ENCODE measurements around the gene UBE2C. TPM values are rescaled to one million over a fixed set of nuclear protein-coding genes. Genes with fewer than 3 reads are reported as not detected.
A peak's percentile ranks its signal among the peaks of the same experiment; 100 is the strongest.
"Not testable (repeated sequence)": the region's sequence is repeated elsewhere in the genome, so short reads cannot be mapped to it uniquely, and the experiment has no call there.

Gene UBE2C
- total and polyA plus RNA-seq, 5 experiments from 2014 or later, result 0.44 TPM; not detected in 4

DNA sequence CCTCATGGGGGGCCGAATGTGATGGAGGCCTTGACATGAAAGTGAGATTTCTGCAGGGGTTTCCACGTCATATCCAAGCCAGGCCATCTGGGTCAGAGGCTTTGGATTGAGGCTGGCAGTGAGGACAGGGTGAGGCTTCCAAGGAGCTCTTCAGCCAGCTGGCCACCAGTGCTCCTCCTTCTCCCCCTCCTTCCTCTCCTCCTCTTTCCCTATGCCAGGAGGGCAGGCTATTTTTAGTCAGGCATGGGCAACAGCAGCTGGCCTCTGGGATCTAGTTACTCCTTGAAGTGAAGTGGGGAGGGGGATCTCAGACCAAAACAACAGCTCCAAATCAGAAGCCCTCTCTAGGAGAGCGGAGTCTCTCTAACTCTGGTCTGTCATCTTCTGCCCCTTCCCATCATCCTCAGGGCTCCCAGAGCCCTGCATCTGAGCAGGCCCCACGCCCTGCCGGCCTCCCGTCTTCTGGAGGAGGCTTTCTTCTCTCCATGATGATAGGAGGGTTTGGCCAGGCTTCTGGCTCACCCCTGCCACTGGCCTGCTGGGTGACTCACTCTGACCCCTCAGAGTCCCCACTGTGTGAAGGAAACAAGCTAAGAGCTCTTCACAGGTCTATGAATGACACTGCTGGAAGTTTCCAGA, 14.1 kb downstream of the UBE2C start:
- Mint-ChIP-seq H3K27ac (no peak overlapping the region), H3K27me3 (peaks cover 9 to 34% (median 22%) of the 10 kb centered on the region in 5 donors), H3K4me1 (peaks cover 11 to 27% (median 19%) of the 10 kb centered on the region in 4 donors), H3K36me3 (no peaks in the 10 kb centered on the region), H3K4me3 (no peak overlapping the region), H3K9me3 (no peaks in the 10 kb centered on the region)
- no peak for ATAC-seq
- no peak for DNase-seq
- POLR2A ChIA-PET, result interaction anchor here (1.4 kb wide), 1 partner anchor 108 kb away, joined by 5 read pairs; the partner anchor contains the start of gene PCIF1

- no peak within 1 kb of the TSS for H3K27ac Mint-ChIP-seq
- peaks cover 11 to 24% (median 19%) of the 10 kb centered on the region in 4 donors for H3K4me1 Mint-ChIP-seq
- H3K27me3 Mint-ChIP-seq, result peaks cover 6 to 28% (median 19%) of the 10 kb centered on the region in 5 donors
- H3K4me3 Mint-ChIP-seq, result no peak within 1 kb of the TSS
- POLR2A ChIA-PET, result no interaction called here
- no peaks in the 10 kb centered on the region for H3K36me3 Mint-ChIP-seq
- no peak for ATAC-seq
- H3K9me3 Mint-ChIP-seq, result no peaks in the 10 kb centered on the region
- no peak for DNase-seq
These were observed 14.7 kb downstream of the UBE2C start, which contains the start of gene TNNC2 for GRCh38 chr20:45827030-45827652. TSS of gene TNNC2 (minus strand) at chr20:45827312. CDS start at chr20:45827248, 64 bp downstream.

DNA sequence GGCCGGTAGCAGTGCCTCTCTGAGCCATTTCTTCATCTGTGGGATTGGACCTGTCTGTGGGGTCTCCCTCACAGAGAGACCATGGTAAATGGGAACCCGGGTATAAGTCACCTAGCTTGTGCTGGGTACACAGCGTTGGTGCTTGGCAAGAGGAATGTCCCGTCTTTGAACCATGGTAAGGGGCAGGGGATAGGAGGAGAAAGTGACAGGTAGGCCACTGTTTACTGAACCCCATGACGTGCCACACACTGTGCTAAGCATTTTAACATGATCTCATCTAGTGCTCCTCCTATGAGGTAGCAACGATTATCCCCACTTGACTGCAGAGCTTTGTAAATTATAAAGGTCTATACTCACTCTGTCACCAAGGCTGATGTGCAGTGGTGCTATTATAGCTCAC, 15.3 kb downstream of the UBE2C start:
- ATAC-seq, result no peak

DNA sequence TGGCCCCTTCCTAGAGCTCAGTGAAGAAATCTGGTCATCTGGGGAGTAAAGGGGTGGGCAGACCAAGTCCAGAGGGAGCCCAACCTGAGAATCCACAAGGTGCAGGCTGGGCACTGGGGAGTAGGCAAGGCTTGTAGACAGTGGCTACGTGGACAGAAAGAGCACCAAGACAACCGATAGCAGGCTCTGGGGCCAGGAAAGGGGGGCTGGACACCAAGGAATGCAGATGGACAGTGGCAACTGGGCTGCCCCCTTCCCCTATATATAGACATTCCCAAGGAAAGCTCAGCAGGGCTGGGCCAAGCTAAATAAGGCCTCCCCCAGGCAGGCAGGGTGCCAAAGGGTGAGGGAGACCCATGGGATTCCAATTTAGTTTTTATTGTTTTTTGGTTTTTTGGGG, 16.1 kb downstream of the UBE2C start:
- peaks cover 11 to 23% (median 19%) of the 10 kb centered on the region in 4 donors for H3K4me1 Mint-ChIP-seq
- ATAC-seq (no peak), DNase-seq (no peak)
- H3K9me3 Mint-ChIP-seq, result no peaks in the 10 kb centered on the region
- H3K4me3 Mint-ChIP-seq, result no peak overlapping the region
- no peaks in the 10 kb centered on the region for H3K36me3 Mint-ChIP-seq
- no peak overlapping the region for H3K27ac Mint-ChIP-seq
- POLR2A ChIA-PET, result interaction anchor here (0.7 to 0.8 kb wide), 2 partner anchors 8 to 12 kb away, joined by 3 to 5 read pairs; no protein-coding TSS in a partner anchor
- peaks cover 3 to 16% (median 13%) of the 10 kb centered on the region in 5 donors for H3K27me3 Mint-ChIP-seq

More for the DNA sequence above, 15.3 kb downstream of the UBE2C start:
- DNase-seq, result no peak
- no peak overlapping the region for H3K27ac Mint-ChIP-seq
- H3K27me3 Mint-ChIP-seq, result peaks cover 4 to 22% (median 15%) of the 10 kb centered on the region in 5 donors
- no peaks in the 10 kb centered on the region for H3K9me3 Mint-ChIP-seq
- no peaks in the 10 kb centered on the region for H3K36me3 Mint-ChIP-seq
- no peak overlapping the region for H3K4me3 Mint-ChIP-seq
- POLR2A ChIA-PET, result interaction anchor here (0.8 kb wide), 1 partner anchor 11 kb away, joined by 5 read pairs; no protein-coding TSS in a partner anchor
- H3K4me1 Mint-ChIP-seq, result peaks cover 9 to 19% (median 16%) of the 10 kb centered on the region in 4 donors

- POLR2A ChIA-PET, result interaction anchor here (0.6 kb wide), 1 partner anchor 715 kb away, joined by 3 read pairs; no protein-coding TSS in a partner anchor
These were observed 17.2 kb downstream of the UBE2C start for GRCh38 chr20:45829673-45830106.

GRCh38 chr20:45832619-45833018, 20.2 kb downstream of the UBE2C start:
- Mint-ChIP-seq H3K4me1 (peaks cover 3 to 18% (median 14%) of the 10 kb centered on the region in 4 donors), H3K27ac (peak overlapping the region in 4 of 10 donors; percentile 47 to 91 (median 62))

More at GRCh38 chr20:45829673-45830106, 17.2 kb downstream of the UBE2C start:
- H3K27me3 Mint-ChIP-seq, H3K4me3 Mint-ChIP-seq, H3K27ac Mint-ChIP-seq, ATAC-seq, DNase-seq, H3K9me3 Mint-ChIP-seq, H3K36me3 Mint-ChIP-seq: not testable (repeated sequence)
- peaks cover 3 to 17% (median 12%) of the 10 kb centered on the region in 4 donors for H3K4me1 Mint-ChIP-seq

DNA sequence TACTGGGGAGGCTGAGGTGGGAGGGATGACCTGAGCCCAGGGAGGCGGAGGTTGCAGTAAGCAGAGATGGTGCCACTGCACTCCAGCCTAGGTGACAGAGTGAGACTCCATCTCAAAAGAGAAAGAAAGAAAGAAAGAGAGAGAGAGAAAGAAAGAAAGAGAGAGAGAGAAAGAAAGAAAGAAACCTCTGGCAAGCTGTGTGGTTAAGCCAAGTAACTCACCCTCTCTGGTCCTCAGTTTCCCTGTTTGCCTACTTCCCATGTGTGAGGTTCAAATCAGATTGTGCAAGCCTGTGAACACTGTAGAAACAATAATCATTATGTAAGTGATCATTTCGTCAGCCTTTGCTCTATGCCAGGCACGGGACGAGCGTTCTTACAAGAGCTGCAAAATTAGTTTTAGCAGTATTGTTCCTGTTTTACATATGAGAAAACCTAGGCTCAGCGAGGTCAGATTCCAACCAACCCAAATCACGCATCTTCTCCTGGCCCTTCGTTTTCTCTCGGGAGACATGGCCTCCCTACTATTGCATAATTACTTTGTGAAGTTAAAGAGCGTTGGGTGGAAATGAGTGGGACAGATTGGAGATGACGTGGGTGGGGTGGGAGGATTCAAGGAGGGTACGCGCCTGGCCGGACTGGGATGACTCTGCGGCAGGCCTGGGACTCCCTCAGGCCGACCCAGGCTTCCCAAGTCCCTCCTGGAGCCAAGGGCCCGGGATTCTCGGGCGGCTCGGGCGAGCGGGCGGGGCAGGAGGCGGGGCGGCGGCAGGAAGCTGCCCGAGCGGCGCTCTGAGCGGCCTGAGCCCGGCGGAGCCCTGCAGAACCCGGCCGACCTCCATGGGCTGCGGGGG, 20.8 kb downstream of the UBE2C start, which contains the start of gene SNX21:
SNX21 (plus strand) TSS at position 770 of the 853 bp plus-strand sequence. CDS start 121 bp downstream, outside the sequence.
- Mint-ChIP-seq H3K27ac (peak within 1 kb of the TSS; percentile 31 to 91 (median 77)), H3K4me1 (peaks cover 3 to 18% (median 14%) of the 10 kb centered on the region in 4 donors), H3K9me3 (no peaks in the 10 kb centered on the region), H3K36me3 (no peaks in the 10 kb centered on the region), H3K27me3 (peaks cover 0 to 4% (median 2%) of the 10 kb centered on the region in 5 donors), H3K4me3 (peak within 1 kb of the TSS; percentile 77 to 95 (median 90))
- POLR2A ChIA-PET, result interaction anchor here (0.9 to 2.2 kb wide), 7 partner anchors 15 to 120 kb away, joined by 3 to 18 read pairs (median 4); partner anchors contain the start of genes ACOT8, CTSA, NEURL2 and PCIF1
- ATAC-seq (peak; percentile 67 to 83), DNase-seq (peak in 5 of 10 donors; percentile 3 to 36 (median 23))

More at GRCh38 chr20:45832619-45833018, 20.2 kb downstream of the UBE2C start:
- H3K36me3 Mint-ChIP-seq, result no peaks in the 10 kb centered on the region
- no peak for DNase-seq
- H3K4me3 Mint-ChIP-seq, result peak overlapping the region; percentile 77 to 95 (median 90)
- peaks cover 0 to 4% (median 2%) of the 10 kb centered on the region in 5 donors for H3K27me3 Mint-ChIP-seq
- POLR2A ChIA-PET, result interaction anchor here (0.9 to 2.2 kb wide), 3 partner anchors 20 to 102 kb away, joined by 3 to 18 read pairs (median 4); partner anchors contain the start of genes ACOT8, PCIF1, UBE2C and ZSWIM3
- no peak for ATAC-seq
- H3K9me3 Mint-ChIP-seq, result no peaks in the 10 kb centered on the region

DNA sequence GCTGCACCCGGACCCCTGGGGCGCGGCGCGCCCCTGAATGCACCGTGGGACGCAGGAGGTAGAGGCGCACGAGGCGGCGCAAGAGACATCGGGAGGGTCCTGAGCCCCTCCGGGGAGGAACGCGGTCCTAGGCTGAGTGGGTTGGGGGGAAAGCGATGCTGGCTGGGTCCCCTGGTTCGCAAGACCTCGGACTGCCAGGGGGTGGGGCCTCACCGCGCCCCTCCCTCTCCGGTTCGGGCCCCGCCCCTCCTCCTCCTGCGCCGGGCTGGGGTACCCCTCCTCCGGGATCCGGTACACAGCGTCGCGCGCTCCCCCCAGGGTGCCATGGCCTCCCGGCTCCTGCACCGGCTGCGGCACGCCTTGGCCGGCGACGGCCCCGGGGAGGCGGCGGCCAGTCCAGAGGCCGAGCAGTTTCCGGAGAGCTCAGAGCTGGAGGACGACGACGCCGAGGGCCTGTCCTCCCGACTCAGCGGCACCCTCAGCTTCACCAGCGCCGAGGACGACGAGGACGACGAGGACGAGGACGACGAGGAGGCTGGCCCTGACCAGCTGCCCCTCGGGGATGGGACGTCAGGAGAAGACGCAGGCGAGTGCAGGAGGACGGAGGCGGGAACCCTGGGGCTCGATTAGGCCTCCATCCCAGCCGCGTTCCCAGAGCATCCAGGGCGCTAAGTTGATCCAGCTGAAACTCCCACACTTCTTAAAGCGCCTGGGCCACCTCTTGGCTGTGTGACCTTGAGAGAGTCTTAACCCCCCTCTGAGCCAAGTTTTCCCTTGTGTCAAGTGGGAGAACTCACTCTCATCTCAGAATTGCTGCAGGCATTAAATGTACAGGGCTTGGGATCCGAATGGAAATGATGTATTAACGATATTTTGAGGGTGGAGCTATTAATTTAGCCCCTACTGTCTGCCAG, 21.7 kb downstream of the UBE2C start:
- ATAC-seq (peak; percentile 68 to 81), DNase-seq (peak in 8 of 10 donors; percentile 13 to 45 (median 39))
- Mint-ChIP-seq H3K4me1 (peaks cover 3 to 18% (median 14%) of the 10 kb centered on the region in 4 donors), H3K27me3 (peaks cover 0 to 2% (median 2%) of the 10 kb centered on the region in 5 donors), H3K36me3 (no peaks in the 10 kb centered on the region), H3K27ac (peak overlapping the region in 3 of 10 donors; percentile 31 to 77 (median 59)), H3K9me3 (no peaks in the 10 kb centered on the region), H3K4me3 (peak overlapping the region; percentile 64 to 95 (median 90))
- POLR2A ChIA-PET, result interaction anchor here (0.8 to 2.2 kb wide), 8 partner anchors 10 to 119 kb away, joined by 3 to 18 read pairs (median 4); partner anchors contain the start of genes ACOT8, CTSA, DNTTIP1 and NEURL2

DNA sequence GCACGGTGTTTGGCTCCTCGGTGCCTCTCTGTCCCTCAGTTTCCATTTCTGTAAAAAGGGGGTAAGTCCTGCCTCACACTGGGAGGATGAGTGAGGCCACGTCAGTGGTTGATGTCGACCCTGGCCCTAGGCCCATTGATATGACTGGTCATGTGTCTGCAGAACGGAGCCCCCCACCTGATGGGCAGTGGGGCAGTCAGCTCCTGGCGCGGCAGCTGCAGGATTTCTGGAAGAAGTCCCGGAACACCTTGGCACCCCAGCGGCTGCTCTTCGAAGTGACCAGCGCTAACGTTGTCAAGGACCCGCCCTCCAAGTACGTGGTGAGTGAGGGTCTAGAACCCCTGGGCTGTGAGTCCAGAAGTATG, 22.3 kb downstream of the UBE2C start:
- no peak for DNase-seq
- peak overlapping the region; percentile 54 to 95 (median 72) for H3K4me3 Mint-ChIP-seq
- POLR2A ChIA-PET, result interaction anchor here (0.8 to 2.2 kb wide), 7 partner anchors 11 to 100 kb away, joined by 3 to 18 read pairs (median 4); partner anchors contain the start of genes ACOT8, CTSA, DNTTIP1 and NEURL2
- H3K27ac Mint-ChIP-seq, result peak overlapping the region in 2 of 10 donors; percentile 36 to 59
- H3K9me3 Mint-ChIP-seq, result no peaks in the 10 kb centered on the region
- peaks cover 3 to 18% (median 14%) of the 10 kb centered on the region in 4 donors for H3K4me1 Mint-ChIP-seq
- H3K27me3 Mint-ChIP-seq, result peaks cover 0 to 2% (median 2%) of the 10 kb centered on the region in 5 donors
- ATAC-seq, result no peak
- no peaks in the 10 kb centered on the region for H3K36me3 Mint-ChIP-seq

DNA sequence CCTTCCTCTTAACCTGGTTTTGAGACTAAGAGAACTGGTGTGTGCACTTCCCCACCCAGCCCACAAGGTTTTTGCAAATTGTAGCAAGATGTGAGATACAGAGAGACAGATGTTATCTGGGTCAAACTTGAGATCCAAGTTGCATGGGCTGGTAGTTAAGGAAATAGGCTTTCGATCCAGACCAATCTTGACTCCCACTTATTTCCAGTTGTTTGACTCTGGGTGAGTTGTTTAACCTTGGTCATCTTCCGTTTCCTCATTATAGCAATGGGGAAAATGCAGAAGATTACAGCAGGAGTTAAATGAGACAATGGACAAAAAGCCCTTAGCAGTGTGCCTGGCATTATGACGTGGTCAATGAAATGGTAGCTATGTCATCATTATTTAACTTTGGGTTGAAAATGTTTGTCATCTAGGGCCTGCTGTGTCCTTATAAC, 22.9 kb downstream of the UBE2C start:
- DNase-seq (no peak), ATAC-seq (no peak)
- peak overlapping the region in 9 of 10 donors; percentile 7 to 95 (median 64) for H3K4me3 Mint-ChIP-seq
- peaks cover 3 to 18% (median 14%) of the 10 kb centered on the region in 4 donors for H3K4me1 Mint-ChIP-seq
- peaks cover 0 to 1% (median under 1%) of the 10 kb centered on the region in 5 donors for H3K27me3 Mint-ChIP-seq
- no peak overlapping the region for H3K27ac Mint-ChIP-seq
- POLR2A ChIA-PET, result interaction anchor here (1.8 kb wide), 1 partner anchor 11 kb away, joined by 6 read pairs; no protein-coding TSS in a partner anchor
- no peaks in the 10 kb centered on the region for H3K9me3 Mint-ChIP-seq
- no peaks in the 10 kb centered on the region for H3K36me3 Mint-ChIP-seq

All from naive thymus-derived CD8-positive, alpha-beta T cell (primary cell).